C1 segment of cervical spinal cord (tissue), 14 donors: ENCODE measurements around the gene ARHGAP6.
"Not testable (repeated sequence)": the region's sequence is repeated elsewhere in the genome, so short reads cannot be mapped to it uniquely, and the experiment has no call there.

Experiments used
- DNase-seq, 14 donors: peaks; one replicate each; lab custom pipeline; 2025; lab: John Stamatoyannopoulos, UW

ARHGAP6 gene

DNA sequence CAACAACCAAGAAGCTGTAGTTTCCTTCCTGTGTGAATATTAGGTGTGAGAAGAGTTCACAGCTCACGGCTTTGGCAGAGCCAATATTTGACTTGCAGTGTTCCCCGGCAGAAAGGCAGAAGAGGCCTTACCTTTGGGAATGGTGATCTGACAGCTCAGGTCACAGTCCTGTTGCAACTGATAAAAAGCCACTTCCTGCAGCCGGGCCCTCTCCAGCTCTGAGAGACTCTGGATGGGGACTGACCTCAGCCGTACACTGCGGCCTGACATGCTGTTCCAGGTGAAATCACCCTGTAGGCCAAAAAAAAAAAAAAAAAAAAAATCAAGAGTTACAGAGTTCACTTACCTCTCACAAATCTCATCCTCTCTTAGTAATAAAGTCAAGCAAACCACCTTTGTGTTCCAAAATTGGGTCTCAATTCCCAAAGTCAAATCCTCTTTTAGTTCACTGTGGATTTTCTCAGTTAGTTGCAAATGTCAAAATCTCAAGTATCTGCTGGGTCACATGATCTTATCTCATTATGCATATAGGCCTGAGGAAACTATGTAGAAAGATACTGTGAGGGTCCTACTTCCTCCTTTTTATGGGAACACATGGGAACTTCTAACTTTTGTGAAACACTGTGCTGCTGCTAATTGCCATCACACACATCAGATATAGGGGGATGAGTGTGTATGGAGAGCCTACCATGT, 411.2 kb downstream of the ARHGAP6 start:
- DNase-seq, result no peak

GRCh38 chrX:11244636-11245035, 421.1 kb downstream of the ARHGAP6 start:
- no peak for DNase-seq

DNA sequence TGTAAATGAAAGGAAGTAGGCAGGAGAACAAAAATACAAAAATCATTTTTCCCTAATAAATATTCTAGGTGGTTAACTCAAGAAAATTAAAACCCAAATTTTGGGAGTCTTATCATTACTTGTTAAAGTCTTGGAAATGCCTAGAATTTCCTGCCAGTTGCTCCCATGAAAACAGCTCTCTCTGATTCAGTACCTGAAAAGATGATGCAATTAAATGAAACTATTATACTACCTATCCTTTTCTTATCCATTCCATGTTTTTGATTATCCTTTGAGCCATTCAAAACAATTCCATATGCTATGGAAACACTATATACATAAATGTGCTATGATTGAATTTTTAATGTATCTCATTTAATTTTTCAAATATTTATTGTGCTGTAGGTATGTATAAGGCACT, 423.0 kb downstream of the ARHGAP6 start:
- no peak for DNase-seq

DNA sequence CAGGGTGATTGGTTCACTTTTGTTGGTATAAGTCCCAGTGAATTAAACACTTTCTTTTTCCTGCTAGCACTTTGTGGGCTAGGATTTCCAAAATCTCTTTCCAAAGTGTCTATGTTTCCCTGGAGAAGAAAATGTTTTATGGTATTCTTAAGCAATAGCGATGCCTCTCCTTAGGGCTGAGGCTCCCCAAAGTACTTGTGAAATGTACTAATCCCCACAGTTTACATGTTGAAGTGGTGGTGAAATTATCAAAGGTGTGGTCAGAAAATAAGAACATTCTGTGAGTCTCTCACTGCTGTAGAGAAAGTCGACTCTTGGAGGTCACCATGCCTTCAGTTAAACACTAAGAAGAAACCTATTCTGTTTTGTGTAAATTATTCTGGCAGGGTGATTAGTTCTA, 424.0 kb downstream of the ARHGAP6 start:
- DNase-seq, result no peak

DNA sequence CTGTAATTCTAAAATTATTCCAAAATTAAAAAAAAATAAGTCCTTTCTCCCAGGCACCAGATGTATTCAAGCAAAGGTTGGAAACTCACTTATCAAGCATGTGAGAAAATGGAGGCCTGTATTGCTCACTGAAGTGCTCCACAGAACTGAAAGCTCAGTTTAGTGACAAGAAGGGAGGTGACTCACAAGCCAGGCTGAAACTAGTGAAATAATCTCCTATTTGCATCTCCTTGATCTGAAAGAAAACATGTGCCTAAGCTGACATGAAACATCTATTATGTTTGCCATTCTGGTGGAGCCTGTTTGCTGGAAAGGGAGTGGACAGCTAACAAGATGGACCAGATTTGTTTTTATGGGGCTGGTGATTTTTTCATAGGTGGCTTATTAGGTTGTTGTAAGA, 426.5 kb downstream of the ARHGAP6 start:
- DNase-seq, result no peak

DNA sequence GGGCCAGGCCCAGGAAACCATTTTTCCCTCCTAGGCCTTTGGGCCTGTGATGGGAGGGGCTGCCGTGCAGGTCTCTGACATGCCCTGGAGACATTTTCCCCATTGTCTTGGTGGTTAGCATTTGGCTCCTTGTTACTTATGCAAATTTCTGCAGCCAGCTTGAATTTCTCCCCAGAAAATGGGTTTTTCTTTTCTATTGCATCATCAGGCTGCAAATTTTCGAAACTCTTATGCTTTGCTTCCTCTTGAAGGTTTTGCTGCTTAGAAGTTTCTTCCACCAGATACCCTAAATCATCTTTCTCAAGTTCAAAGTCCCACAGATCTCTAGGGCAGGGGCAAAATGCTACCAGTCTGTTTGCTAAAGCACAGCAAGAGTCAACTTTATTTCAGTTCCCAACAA, 430.3 kb downstream of the ARHGAP6 start:
- DNase-seq, result not testable (repeated sequence)

- DNase-seq, result no peak
Observed at GRCh38 chrX:11215191-11215921, 450.4 kb downstream of the ARHGAP6 start.

GRCh38 chrX:11214346-11215190, 451.2 kb downstream of the ARHGAP6 start:
- DNase-seq, result no peak

DNA sequence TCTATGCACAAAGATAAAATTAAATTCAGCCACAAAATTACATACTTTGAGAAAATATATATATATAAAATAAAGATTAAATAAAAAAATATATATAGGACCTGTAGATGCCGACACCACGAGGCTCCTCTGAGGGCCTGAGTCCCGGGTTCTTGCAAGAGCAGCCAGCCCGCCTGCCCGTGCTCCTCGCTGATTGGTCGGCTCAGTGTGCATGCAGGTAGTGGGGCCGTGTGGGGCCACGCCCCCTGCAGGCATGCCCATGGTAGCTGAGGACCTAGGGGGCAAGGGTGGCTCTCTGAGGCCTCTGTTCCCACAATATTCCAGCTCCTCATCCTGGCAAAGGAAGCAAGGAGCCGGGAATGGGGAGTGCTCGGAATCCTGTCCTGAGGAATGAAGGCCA, 453.0 kb downstream of the ARHGAP6 start:
- no peak for DNase-seq

GRCh38 chrX:11210415-11210801, 455.3 kb downstream of the ARHGAP6 start:
- no peak for DNase-seq

DNA sequence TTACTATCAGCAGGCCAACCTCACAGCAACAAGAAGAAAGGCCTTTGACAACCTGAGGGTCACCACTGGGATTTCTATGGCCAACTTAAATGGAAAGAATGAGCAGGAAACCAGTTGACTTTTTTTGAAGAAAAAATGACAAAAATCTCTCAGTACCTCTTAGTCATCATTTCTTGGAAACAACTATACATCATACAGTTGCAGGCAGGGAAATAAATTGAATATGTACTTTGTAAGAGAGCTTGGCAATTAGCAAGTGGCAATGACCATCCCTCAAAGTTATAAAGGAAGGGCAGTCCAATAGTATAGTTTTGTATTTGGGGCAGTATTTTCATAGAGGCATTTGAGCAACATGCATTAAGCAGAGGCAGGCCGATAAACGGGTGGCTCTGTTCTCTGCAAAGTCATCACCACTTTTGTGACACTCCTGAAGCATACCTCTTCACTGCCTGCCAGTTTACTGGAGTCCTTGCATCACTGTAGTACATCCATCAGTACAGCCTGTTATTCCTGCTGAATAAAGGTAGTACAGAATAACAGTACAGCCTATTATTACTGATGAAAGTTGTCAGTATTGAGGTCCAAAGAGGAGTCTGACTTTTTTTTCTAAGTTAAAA, 455.8 kb downstream of the ARHGAP6 start:
- DNase-seq, result no peak

DNA sequence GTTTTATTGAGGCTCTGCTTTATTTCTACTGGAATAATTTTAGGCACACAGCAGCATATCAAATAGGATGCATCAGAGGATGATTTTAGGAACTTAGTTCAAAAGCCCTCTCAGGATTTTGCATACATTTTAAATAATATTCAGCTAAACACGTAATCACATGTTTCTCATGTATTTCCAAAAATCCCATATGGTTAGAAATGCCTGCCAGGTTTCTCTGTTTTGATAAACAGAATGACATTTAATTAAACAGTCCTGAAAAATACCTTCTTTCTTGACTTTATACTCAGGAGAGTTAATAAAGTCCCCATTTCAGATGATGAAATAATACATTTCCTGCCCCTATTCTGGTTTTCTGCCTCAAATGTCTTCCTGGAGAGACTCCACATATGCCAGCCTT, 459.0 kb downstream of the ARHGAP6 start:
- no peak for DNase-seq

DNA sequence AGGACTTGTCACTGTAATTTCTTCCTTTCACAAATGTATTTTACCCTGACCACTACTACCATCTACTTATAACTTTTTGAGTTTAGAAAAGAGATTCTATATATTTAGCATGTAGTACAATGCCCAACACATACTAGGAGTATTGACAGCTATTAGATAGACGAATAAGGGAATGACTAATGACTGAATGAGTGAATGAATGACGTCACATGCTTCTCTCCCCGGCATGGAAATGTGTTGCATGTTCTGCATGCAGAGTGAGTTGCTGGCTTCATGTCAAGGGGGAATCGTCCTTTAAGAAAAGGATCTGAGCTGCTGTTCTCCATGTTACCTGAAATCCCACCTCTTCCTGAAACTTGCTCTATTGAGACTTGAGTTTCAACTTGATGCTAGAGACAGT, 459.9 kb downstream of the ARHGAP6 start:
- no peak for DNase-seq

- DNase-seq, result no peak
Observed at GRCh38 chrX:11197671-11198070, 468.0 kb downstream of the ARHGAP6 start.

- no peak for DNase-seq
Observed at GRCh38 chrX:11196476-11196875, 469.2 kb downstream of the ARHGAP6 start.

- DNase-seq, result no peak
Observed at GRCh38 chrX:11193035-11193469, 472.7 kb downstream of the ARHGAP6 start.

GRCh38 chrX:11190745-11191510, 474.8 kb downstream of the ARHGAP6 start:
- DNase-seq, result no peak

- no peak for DNase-seq
Observed at GRCh38 chrX:11189097-11189496, 476.6 kb downstream of the ARHGAP6 start.

GRCh38 chrX:11188664-11189063, 477.1 kb downstream of the ARHGAP6 start:
- no peak for DNase-seq

- DNase-seq, result no peak
Observed at GRCh38 chrX:11187001-11187400, 478.7 kb downstream of the ARHGAP6 start.

DNA sequence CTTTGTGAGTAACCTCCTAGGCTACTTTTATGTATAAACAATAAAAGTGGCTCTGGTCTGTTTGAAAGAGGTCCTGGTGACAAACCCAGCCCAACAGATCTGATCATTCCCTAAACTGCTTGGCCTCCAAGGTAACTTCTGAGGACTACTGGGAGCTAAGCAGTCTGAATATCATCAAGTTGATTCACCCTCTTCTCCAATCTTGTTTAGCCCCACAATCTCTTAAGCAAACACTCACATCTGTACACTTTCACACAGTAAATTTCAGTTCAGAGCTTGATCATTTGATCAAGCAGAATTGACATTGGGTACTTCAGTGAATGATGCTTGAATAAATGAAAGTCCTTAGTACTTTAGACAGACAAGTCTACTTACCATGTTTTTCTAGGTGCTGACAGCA, 479.9 kb downstream of the ARHGAP6 start:
- no peak for DNase-seq
